C4-2B (cell line): ENCODE results near the gene CHST11.

Experiments used
- ZFX ChIP-seq: fragments of 450-650 bp; IDR thresholded peaks from 2 replicates; pipeline ENCODE4 v1.6.1; 2017
- TF ChIP-seq, protein P1 (sequence below): fragments of 450-650 bp; conservative IDR thresholded peaks from 2 replicates; pipeline ENCODE4 v1.5.1; 2017; ENCODE audit warnings: mild to moderate bottlenecking

DNA sequence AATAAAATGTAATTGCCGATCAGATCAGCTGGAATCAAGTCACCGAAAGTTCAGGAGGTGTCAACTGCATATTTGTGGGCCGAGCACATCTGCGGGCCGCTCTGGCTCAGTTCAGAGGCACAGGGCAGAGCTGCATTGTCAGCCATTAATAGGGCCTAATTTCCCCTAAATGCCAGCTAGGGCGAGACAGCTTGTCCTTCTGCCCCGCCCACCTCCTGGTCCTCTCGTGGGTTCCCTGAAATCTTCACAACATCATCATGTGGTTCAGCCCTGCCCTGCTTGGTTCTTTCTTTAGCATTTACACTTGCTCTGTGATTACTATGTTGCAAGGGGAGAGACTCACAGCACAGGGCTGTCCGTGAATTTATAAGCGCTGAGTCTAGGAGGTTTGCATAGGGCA is 148.9 kb downstream of the CHST11 start:
- TF ChIP-seq, protein P1, sequence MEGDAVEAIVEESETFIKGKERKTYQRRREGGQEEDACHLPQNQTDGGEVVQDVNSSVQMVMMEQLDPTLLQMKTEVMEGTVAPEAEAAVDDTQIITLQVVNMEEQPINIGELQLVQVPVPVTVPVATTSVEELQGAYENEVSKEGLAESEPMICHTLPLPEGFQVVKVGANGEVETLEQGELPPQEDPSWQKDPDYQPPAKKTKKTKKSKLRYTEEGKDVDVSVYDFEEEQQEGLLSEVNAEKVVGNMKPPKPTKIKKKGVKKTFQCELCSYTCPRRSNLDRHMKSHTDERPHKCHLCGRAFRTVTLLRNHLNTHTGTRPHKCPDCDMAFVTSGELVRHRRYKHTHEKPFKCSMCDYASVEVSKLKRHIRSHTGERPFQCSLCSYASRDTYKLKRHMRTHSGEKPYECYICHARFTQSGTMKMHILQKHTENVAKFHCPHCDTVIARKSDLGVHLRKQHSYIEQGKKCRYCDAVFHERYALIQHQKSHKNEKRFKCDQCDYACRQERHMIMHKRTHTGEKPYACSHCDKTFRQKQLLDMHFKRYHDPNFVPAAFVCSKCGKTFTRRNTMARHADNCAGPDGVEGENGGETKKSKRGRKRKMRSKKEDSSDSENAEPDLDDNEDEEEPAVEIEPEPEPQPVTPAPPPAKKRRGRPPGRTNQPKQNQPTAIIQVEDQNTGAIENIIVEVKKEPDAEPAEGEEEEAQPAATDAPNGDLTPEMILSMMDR = no peak
- TF ChIP-seq ZFX = no peak
